ENCODE results near the gene VEGFA. TPM values are rescaled to one million over a fixed set of nuclear protein-coding genes. Genes with fewer than 3 reads are reported as not detected.

VEGFA gene
- total RNA-seq (36.3 TPM), polyA plus RNA-seq (ENCODE audit: insufficient read depth, low read depth, low replicate concordance) (111 TPM)
- long read RNA-seq, donor 1, transcript VEGFA-211 (4 exons, 1,683 nt), result major isoform, 18 of 97 reads
- long read RNA-seq, donor 1, transcript VEGFA-205 (7 exons, 3,535 nt), result minor isoform, 13 of 97 reads
- long read RNA-seq, donor 1, transcript VEGFA-227 (6 exons, 984 nt), result minor isoform, 11 of 97 reads
- long read RNA-seq, donor 1, partial matches to known transcripts, result 12 of 97 reads
- long read RNA-seq, donor 1, other reads (novel, unspliced or antisense), result 24 of 97 reads
- long read RNA-seq, donor 2, full-length matches to known transcripts, result 73 of 130 reads
- long read RNA-seq, donor 2, partial matches to known transcripts, result 37 of 130 reads
- long read RNA-seq, donor 2, other reads (novel, unspliced or antisense), result 20 of 130 reads
- long read RNA-seq, donor 3, transcript VEGFA-205 (7 exons, 3,535 nt), result minor isoform, 19 of 145 reads
- long read RNA-seq, donor 3, transcript VEGFA-216 (3 exons, 475 nt), result minor isoform, 17 of 145 reads
- long read RNA-seq, donor 3, transcript VEGFA-211 (4 exons, 1,683 nt), result major isoform, 20 of 145 reads
- long read RNA-seq, donor 3, transcript VEGFA-214 (4 exons, 551 nt), result minor isoform, 15 of 145 reads
- long read RNA-seq, donor 3, partial matches to known transcripts, result 39 of 145 reads
- long read RNA-seq, donor 3, other reads (novel, unspliced or antisense), result 0 of 145 reads
- long read RNA-seq, donor 4, transcript VEGFA-227 (6 exons, 984 nt), result minor isoform, 18 of 129 reads
- long read RNA-seq, donor 4, transcript VEGFA-205 (7 exons, 3,535 nt), result minor isoform, 30 of 129 reads
- long read RNA-seq, donor 4, transcript VEGFA-211 (4 exons, 1,683 nt), result major isoform, 35 of 129 reads
- long read RNA-seq, donor 4, transcript VEGFA-216 (3 exons, 475 nt), result minor isoform, 9 of 129 reads
- long read RNA-seq, donor 4, partial matches to known transcripts, result 5 of 129 reads
- long read RNA-seq, donor 4, other reads (novel, unspliced or antisense), result 13 of 129 reads
- long read RNA-seq, donor 5, partial matches to known transcripts, result 0 of 4 reads
- long read RNA-seq, donor 5, other reads (novel, unspliced or antisense), result 0 of 4 reads
- long read RNA-seq, donor 6, partial matches to known transcripts, result 0 of 8 reads
- long read RNA-seq, donor 6, other reads (novel, unspliced or antisense), result 0 of 8 reads
- long read RNA-seq, donor 7, transcript VEGFA-205 (7 exons, 3,535 nt), result minor isoform, 5 of 34 reads
- long read RNA-seq, donor 7, transcript VEGFA-227 (6 exons, 984 nt), result major isoform, 10 of 34 reads
- long read RNA-seq, donor 7, partial matches to known transcripts, result 4 of 34 reads
- long read RNA-seq, donor 7, other reads (novel, unspliced or antisense), result 9 of 34 reads
- long read RNA-seq, donor 8, transcript VEGFA-205 (7 exons, 3,535 nt), result minor isoform, 19 of 216 reads
- long read RNA-seq, donor 8, transcript VEGFA-227 (6 exons, 984 nt), result minor isoform, 13 of 216 reads
- long read RNA-seq, donor 8, transcript VEGFA-216 (3 exons, 475 nt), result minor isoform, 12 of 216 reads
- long read RNA-seq, donor 8, transcript VEGFA-211 (4 exons, 1,683 nt), result major isoform, 22 of 216 reads
- long read RNA-seq, donor 8, partial matches to known transcripts, result 137 of 216 reads
- long read RNA-seq, donor 8, other reads (novel, unspliced or antisense), result 0 of 216 reads
- long read RNA-seq, donor 9, full-length matches to known transcripts, result 46 of 46 reads
- long read RNA-seq, donor 9, partial matches to known transcripts, result 0 of 46 reads
- long read RNA-seq, donor 9, other reads (novel, unspliced or antisense), result 0 of 46 reads
- long read RNA-seq, donor 10, transcript VEGFA-216 (3 exons, 475 nt), result minor isoform, 17 of 102 reads
- long read RNA-seq, donor 10, transcript VEGFA-205 (7 exons, 3,535 nt), result minor isoform, 16 of 102 reads
- long read RNA-seq, donor 10, transcript VEGFA-211 (4 exons, 1,683 nt), result major isoform, 29 of 102 reads
- long read RNA-seq, donor 10, transcript VEGFA-214 (4 exons, 551 nt), result minor isoform, 10 of 102 reads
- long read RNA-seq, donor 10, partial matches to known transcripts, result 9 of 102 reads
- long read RNA-seq, donor 10, other reads (novel, unspliced or antisense), result 0 of 102 reads

- Histone ChIP-seq H3K4me1 (ENCODE audit: control insufficient read depth in 2 of 3, insufficient read depth in 2 of 3, low read depth in 1 of 3, low read length in 3 of 3) (peaks cover 0 to 5% (median 4%) of the 10 kb centered on the region in 3 donors), H3K36me3 (ENCODE audit: control insufficient read depth in 2 of 3, insufficient read depth in 3 of 3, low read length in 3 of 3) (peaks cover 0 to 6% (median 0%) of the 10 kb centered on the region in 3 donors), H3K9me3 (ENCODE audit: control insufficient read depth in 2 of 3, insufficient read depth in 1 of 3, low read length in 3 of 3) (no peaks in the 10 kb centered on the region), H3K27me3 (ENCODE audit: control insufficient read depth, insufficient read depth, low read length) (no peaks in the 10 kb centered on the region), H3K9ac (ENCODE audit: low read length in 3 of 3) (peak within 1 kb of the TSS; percentile 51 to 99 (median 84)), H3K4me3 (ENCODE audit: low read length in 3 of 3) (peak within 1 kb of the TSS; percentile 62 to 97 (median 85)), H3K27ac (ENCODE audit: low read depth in 2 of 2, low read length in 2 of 2) (peak within 1 kb of the TSS; percentile 94 to 96)
- FAIRE-seq, result no peak
- TF ChIP-seq, protein P1, sequence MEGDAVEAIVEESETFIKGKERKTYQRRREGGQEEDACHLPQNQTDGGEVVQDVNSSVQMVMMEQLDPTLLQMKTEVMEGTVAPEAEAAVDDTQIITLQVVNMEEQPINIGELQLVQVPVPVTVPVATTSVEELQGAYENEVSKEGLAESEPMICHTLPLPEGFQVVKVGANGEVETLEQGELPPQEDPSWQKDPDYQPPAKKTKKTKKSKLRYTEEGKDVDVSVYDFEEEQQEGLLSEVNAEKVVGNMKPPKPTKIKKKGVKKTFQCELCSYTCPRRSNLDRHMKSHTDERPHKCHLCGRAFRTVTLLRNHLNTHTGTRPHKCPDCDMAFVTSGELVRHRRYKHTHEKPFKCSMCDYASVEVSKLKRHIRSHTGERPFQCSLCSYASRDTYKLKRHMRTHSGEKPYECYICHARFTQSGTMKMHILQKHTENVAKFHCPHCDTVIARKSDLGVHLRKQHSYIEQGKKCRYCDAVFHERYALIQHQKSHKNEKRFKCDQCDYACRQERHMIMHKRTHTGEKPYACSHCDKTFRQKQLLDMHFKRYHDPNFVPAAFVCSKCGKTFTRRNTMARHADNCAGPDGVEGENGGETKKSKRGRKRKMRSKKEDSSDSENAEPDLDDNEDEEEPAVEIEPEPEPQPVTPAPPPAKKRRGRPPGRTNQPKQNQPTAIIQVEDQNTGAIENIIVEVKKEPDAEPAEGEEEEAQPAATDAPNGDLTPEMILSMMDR (IDR thresholded peaks at IDR 0.05; ENCODE audit: borderline replicate concordance, extremely low read depth, insufficient read depth), result peak; percentile 100
- intact Hi-C loops (cut with DNase I), result loop anchor here (5.0 to 10.0 kb wide), 2 partner anchors 105 to 313 kb away; no protein-coding TSS in a partner anchor
- DNase-seq, result peak; percentile 94 to 96 (median 96)
Measured at GRCh38 chr6:43769526-43770371, at the start of gene VEGFA. Gene VEGFA, plus strand, starts transcription at chr6:43770211.

- Histone ChIP-seq H3K36me3 (ENCODE audit: control insufficient read depth in 2 of 3, insufficient read depth in 3 of 3, low read length in 3 of 3) (no peaks in the 10 kb centered on the region), H3K4me3 (ENCODE audit: low read length in 3 of 3) (no peak overlapping the region), H3K4me1 (ENCODE audit: control insufficient read depth in 2 of 3, insufficient read depth in 2 of 3, low read depth in 1 of 3, low read length in 3 of 3) (peaks cover 0 to 5% (median 0%) of the 10 kb centered on the region in 3 donors), H3K27ac (ENCODE audit: low read depth in 2 of 2, low read length in 2 of 2) (no peak overlapping the region), H3K9me3 (ENCODE audit: control insufficient read depth in 2 of 3, insufficient read depth in 1 of 3, low read length in 3 of 3) (no peaks in the 10 kb centered on the region), H3K27me3 (ENCODE audit: control insufficient read depth, insufficient read depth, low read length) (no peaks in the 10 kb centered on the region), H3K9ac (ENCODE audit: low read length in 3 of 3) (no peak overlapping the region)
- FAIRE-seq (no peak), DNase-seq (peak in 1 of 5 donors; percentile 1)
- TF ChIP-seq, protein P1 (IDR thresholded peaks at IDR 0.05; ENCODE audit: borderline replicate concordance, extremely low read depth, insufficient read depth), result no peak
- intact Hi-C loops (cut with DNase I), result no loop called here
Measured at GRCh38 chr6:43720999-43721398, 49.0 kb upstream of the VEGFA start.

All from kidney (tissue), 22 donors.